ENCODE measurements around the gene CHEK1.

Gene CHEK1

DNA sequence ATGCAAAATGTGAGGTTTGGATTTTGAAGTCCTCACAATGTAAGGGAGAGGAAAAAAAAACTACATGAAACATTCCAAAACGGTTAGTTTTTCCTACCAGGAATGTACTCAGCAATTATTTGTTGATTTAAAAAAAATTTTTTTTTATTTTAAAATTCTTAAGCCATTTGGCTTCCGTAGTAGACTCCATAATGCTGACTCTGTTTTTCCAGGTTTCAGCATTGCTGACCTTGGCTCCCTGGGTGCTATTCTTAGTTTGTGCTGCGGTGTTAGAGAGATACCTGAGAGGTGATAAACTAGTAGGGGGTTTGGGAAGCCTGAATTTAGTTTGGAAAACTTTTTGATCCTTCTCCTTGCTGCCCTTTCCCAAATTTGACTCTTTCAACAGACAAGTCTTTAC is 21.8 kb upstream of the CHEK1 start:
- DNase-seq (ENCODE audit: extremely low read depth, low read depth), result no peak
- no peak for TF ChIP-seq CTCF (IDR thresholded peaks at IDR 0.05; ENCODE audit: low read depth, low read length)

- DNase-seq (ENCODE audit: extremely low read depth, low read depth), result no peak
- TF ChIP-seq CTCF (IDR thresholded peaks at IDR 0.05; ENCODE audit: low read depth, low read length), result no peak
Measured at GRCh38 chr11:125605417-125605816, 19.5 kb upstream of the CHEK1 start.

DNA sequence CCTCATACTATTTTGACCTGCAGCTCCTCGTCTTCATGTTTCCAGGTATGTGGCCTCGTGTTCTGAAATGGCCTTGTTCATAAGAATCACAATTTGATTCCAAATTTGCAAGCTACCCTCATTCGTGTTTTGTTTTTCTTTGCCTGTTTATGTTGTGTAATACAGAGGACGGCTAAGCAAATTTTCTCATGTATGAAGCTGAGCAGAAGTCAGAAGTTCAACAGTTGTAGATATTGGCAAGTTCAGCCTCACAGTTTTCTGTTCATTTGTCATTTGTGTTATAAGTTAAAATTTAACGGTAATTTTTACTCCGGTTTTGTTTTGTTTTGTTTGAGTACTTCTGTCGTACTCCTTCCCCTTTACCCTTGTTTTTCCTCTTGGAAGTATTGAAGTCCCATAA is 15.4 kb upstream of the CHEK1 start:
- no peak for DNase-seq (ENCODE audit: extremely low read depth, low read depth)

DNA sequence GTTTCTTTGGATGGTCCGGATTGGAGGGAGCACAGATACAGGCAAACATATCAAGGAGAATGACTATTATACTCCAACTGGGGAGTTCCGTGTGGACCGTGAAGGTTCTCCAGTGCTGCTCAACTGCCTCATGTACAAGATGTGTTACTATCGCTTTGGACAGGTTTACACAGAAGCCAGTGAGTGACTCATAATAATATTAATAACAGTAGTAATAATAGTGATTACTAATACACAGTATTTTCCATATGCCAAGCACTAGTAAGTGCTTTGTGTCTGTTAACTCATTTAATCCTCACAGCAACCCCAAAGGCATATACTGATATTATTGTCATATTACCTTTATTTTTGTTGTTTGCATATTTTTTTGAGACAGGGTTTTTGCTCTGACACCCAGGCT is 6.6 kb upstream of the CHEK1 start:
- no peak for DNase-seq (ENCODE audit: extremely low read depth, low read depth)
- no peak for TF ChIP-seq CTCF (IDR thresholded peaks at IDR 0.05; ENCODE audit: low read depth, low read length)

More for the DNA sequence above, 15.4 kb upstream of the CHEK1 start:
- TF ChIP-seq CTCF (IDR thresholded peaks at IDR 0.05; ENCODE audit: low read depth, low read length), result no peak

- TF ChIP-seq CTCF (IDR thresholded peaks at IDR 0.05; ENCODE audit: low read depth, low read length), result no peak
- no peak for DNase-seq (ENCODE audit: extremely low read depth, low read depth)
Measured at GRCh38 chr11:125621995-125622394, 3.0 kb upstream of the CHEK1 start.

- no peak for TF ChIP-seq CTCF (IDR thresholded peaks at IDR 0.05; ENCODE audit: low read depth, low read length)
- no peak for DNase-seq (ENCODE audit: extremely low read depth, low read depth)
Measured at GRCh38 chr11:125623064-125623463, 1.9 kb upstream of the CHEK1 start.

DNA sequence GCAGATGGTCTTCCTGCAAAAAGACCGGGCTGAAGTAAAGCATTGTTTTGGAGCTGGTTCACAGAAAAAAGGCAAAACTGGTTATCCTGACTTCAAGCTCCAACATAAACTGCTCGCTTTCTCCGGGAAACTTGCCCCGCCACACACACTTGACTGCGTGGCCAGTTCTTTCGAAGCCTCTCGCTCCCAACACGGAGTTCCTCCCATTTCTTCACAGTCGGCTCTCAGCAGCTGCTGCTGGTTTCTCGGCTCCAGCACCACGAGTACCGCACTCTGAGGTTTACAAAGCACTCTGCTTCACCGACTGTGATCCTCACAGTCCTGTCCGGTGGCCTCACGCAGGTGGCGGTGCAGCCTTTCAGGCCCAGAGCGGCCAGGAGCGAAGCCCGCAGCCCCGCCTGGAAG is 264 bp downstream of the CHEK1 start:
- peak; percentile 4 for DNase-seq (ENCODE audit: extremely low read depth, low read depth)
- TF ChIP-seq CTCF (IDR thresholded peaks at IDR 0.05; ENCODE audit: low read depth, low read length), result no peak
